NCI-H146 treated with DMSO at 0.1 percent for 48 hours (cell line): ENCODE results near the gene IGF1R.

Experiments
- DNase-seq: peaks from one replicate; lab custom pipeline; 2025; ENCODE audit not compliant: unreplicated experiment; lab: John Stamatoyannopoulos, UW

Gene IGF1R

DNA sequence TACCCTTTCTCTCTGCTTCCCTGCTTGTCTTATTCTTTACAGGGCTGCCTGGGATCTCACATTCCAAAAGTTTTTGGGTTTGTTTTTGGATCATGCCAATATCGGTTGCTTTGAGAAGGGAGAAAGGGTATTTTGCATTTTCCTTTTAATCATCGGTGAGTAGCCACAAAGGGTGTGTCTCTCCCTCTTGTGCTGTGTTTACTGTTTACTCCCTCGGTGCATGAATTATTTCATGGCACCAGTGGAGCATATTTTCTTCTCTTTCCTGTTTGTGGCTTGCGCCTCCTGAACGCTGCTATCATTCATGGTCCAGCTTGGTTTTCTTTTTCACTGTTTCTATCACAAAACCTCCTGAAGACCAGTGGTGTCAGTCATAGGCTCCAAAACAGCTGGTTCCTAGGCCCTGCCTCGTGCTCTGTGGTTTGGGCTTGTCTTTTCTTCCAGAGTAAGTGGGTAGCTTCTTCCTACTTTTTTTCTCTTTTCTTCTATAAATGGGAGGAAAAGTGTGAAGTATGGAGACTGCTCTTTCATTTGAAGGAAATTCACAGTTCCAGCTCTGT lies 54.9 kb downstream of the IGF1R start:
- DNase-seq: no peak

DNA sequence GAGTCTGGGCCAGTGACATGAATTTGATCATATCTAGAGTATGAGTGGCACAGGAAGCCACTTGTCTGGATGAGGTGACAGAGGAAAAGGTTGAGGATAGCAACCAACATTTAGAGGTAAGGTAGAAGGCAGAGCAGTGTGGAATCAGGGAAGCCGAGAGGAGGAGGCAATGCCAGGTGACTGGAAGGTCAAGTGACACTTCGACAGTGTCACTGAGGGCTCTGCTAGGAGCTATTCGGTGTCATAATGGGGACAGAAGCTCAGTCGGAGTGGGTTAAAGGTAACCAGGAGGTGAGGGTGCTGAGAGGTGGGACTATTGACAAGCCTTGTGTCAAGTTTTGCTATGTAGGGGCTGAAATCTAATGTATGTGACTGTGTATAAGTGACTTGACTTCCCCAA lies 56.7 kb downstream of the IGF1R start:
- DNase-seq: no peak

DNA sequence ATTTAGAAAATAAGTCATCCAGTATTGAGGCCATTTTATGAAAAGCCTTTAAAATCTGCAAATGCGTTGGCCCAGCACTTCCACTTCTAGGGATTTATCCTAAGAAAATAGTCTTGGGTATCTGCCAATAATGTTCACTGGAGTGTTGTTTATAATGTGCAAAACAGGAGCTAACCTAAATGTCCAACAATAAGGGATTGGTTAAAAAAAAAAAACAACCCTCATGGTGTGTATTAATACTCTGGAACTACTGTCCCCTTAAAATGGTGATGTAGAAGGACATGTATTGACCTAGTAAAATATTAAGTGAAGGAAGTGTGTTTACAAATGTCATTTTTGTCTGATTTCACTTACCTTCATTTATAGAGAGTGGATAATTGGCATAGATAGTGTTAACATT lies 58.0 kb downstream of the IGF1R start:
- DNase-seq: no peak

DNA sequence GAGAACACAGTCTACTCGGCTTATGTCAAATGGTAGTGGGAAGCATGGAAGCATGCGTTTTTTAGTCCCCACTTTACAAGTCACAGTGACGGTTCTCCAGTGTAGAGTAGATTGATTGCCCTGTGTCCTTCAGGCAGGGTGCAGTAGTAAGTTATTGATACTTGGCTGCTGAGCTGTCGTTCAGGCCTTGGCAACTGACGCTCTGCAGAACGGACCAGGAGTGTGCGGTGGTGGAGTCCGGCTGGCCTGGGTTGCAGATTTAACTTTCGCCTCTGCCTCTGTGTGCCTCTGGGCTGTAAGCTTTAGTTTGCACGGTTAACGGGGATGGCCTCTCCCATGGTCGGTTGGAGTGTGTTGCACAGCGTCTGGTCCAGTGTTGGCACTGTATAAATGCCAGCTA lies 58.6 kb downstream of the IGF1R start:
- DNase-seq: no peak

DNA sequence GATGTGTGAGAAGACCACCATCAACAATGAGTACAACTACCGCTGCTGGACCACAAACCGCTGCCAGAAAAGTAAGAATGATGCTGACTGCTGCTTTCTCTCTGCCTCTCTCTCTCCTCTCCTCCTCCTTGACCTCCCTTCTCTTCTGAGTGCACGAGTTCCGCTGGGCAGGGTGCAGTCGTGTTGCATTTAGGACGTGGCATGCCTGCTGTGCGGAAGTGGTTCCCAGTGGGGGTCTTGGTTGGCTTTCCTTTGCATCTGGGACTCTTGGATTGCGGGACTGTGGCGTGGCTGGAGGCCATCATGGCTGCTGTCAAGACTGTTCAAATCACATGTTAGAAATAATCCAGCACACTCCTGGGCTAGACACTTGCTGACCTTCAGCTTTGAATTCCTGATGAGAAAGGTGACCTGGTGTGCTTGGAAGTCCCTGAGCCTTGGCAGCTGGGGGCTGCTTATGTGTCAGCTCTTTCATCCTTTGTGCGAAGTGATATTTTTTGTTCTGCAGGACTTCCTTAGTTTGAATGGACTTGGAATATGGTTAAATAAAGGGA lies 59.8 kb downstream of the IGF1R start:
- no peak for DNase-seq

DNA sequence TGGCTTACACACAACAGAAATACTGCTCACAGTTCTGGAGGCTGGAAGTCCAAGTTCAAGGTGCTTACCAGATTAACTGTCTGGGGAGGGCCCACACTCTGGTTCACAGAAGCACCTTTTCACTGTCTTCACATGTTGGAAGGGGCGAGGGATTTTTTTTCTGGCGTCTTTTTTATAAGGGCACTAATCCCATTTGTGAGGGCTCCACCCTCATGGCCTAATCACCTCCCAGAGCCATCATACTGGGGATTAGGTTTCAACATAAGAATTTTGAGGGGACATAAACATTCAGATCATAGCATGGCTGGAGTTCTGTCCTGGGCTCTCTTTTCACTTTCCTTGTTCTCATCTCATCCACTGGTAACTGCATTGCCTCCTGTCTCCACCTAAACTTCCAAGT lies 63.5 kb downstream of the IGF1R start:
- no peak for DNase-seq

DNA sequence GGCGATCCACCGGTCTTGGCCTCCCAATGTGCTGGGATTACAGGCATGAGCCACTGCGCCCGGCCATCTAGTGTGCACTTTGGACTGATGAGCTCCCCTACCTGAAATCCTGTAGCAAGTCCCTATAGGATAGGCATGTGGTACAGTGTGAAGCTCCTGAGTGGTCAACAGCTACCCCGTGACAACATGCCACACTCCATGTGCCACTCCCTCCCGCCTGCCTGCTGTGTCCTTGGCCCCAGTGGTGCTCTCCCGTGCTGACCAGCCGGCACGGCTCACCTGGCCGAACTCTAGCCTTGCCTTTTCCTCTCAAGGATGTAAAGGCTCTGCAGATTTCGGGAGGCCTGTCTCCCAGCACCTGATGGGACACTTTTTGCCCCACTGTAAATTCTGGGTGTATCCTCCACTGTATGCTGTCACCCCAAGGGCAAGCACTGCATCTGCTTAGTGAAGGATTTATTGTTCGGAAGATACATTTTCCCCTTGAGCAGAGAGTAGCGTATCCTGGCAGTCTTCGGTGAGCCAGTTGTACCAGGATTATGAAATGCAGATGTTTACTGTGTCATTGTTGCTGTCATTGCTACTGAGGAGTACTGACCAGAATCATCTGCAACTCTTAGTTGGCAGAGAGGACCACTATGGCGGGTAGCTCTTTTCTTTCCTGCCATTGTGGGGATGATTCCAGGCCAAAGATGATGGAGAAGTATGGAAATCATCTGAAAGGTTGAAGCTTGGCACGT lies 64.7 kb downstream of the IGF1R start:
- no peak for DNase-seq

DNA sequence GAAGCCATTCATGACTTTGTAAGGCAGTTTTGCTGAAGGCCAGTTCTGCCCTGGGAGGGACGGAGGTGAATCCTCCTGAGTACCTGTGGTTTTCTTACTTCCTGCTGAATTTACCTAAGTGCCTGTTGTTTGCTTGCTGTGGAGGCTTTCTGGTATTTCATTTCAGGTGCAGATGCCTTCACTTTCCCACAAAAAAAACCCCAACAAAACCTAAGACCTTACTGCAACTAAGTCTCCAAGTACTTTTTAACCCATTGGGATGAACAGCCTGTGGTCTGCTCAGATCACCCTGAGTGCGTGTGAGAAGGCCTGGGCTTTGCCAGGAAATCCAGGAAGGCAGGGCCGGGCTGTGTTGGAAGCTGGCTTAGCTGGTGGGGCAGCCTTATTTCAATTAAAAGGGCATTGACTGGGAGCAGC lies 65.3 kb downstream of the IGF1R start:
- no peak for DNase-seq

DNA sequence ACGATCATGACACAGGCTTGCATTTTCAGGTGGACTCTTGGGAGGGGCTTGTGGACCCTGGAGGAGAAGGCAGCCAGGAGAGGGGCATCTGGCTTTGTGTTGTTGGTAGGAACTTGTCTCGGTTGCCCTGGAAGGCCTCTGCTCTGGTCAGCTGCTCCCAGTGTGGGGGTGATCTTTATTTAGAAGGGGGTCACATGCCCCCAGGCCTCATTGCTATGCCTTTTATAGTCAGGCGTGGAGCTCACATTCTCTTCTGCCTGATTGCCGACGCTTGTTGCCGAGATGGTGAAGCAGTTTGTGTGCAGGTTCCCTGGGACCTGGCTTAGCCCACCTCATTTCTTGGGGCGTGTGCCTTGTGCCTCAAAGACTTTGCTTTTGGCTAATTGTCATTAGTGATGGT lies 66.6 kb downstream of the IGF1R start:
- no peak for DNase-seq

DNA sequence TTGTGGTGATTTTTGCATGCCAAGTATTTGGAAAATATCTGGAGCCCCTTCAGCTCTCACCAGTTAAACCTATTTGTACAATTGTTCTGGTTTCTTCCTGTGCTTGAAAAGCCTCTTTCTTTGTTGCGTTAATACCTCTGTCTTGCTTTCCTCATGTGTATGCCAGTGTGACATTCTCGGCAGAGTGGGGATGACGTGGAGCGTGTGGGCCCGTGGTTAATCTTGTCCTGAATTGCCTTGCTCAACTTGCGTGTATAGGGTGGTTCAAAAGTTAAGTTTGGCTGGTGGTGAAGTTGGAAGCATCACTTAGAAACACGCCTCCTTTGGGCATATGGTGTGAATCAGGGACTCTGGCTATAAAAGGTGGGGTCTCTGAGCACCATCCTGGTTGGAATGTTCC lies 67.1 kb downstream of the IGF1R start:
- DNase-seq: no peak

DNA sequence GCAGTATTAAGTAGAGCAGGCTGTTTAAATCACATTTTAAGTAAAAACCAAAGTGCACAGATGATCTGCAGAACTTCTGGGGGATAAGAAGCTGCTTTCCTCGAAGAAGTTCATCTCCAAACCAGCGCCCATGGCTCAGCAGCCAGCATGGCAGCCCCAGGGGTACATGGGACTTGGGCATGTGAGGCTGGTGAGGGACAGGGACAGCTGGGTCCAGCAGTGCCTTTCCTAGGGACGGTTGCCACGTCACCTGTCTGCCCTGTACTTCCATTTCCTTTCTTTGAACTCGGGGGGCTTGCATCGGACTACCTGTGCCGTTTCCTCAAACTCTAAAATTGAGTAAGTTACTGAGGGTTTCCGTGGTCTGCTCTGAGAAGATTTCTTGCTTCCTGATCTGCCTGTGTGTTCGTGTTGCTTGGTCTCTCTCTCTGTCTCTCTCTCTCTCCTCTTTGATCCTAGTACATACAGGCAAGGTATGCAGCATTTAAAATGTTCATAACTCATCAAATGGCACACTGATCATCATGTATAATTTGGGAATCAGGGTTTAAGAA lies 67.6 kb downstream of the IGF1R start:
- DNase-seq: no peak

DNA sequence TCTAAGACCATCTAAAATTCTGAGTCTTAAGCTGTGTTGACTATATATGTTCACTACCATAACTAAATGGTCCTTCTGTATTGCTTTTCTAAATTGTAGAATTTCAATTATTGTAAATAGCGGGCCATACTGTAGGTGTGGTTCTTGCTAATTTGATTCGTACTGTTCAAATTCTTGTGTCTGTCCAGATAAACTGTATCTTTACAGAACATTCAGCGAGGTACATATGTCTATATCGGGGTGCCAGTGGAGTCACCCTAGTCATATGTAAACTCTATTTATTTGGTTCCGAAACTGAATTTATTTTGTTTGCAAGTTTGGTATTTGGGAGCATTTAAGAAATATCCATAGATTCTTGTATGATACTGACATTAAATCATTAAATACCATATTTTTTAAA lies 69.0 kb downstream of the IGF1R start:
- no peak for DNase-seq

DNA sequence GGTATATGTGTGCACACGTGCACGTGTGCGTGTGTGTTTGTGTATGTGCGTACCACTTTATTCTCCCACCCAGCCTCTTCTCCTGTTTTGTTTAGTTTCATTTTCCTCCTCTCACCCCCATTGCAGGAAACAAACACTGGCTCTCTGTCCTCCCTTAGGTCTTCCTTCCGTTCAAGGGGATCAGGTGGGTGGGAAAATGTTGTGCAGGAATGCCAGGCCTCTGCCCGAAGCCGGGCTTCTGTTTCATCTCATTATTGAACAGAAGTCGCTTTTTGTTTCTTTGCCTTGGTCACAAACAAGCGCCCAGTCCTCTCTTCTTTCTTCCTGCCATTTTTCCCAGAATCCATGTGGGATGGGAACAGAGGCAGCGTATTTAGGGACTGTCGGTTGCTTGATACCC lies 69.6 kb downstream of the IGF1R start:
- DNase-seq: no peak

DNA sequence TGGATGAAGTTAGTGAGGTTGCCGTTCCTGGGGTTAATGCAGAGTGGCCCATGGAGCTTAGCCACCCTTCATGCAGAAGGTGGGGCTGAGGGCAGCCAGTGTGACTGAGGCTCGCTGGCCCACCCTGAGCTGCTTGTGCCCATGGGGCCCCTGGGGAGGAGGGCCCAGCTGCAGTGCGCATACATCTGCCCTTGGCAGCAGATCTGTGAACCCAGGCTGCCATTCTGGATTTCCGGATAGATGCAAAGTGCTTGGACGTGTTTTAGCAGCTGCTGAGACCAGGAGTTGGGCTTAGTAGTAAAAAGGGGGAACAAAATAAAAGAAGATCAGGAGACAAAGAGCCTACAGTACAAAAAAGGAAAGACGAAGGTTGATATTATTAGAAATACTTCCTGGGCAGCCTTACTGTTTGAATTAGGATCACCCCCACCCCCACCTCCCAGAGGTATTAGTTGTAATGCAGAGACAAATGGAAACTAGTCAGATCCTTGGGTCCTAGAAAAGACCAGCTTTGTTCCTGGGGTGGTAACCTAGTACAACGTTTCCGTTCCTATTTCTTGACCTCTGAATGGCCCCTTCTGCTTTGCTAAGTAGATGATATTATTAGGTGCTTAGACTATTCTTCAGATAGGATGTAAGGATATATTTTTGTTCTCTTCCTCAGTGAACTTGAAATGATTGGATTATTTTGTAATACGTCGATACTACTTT lies 70.2 kb downstream of the IGF1R start:
- no peak for DNase-seq

DNA sequence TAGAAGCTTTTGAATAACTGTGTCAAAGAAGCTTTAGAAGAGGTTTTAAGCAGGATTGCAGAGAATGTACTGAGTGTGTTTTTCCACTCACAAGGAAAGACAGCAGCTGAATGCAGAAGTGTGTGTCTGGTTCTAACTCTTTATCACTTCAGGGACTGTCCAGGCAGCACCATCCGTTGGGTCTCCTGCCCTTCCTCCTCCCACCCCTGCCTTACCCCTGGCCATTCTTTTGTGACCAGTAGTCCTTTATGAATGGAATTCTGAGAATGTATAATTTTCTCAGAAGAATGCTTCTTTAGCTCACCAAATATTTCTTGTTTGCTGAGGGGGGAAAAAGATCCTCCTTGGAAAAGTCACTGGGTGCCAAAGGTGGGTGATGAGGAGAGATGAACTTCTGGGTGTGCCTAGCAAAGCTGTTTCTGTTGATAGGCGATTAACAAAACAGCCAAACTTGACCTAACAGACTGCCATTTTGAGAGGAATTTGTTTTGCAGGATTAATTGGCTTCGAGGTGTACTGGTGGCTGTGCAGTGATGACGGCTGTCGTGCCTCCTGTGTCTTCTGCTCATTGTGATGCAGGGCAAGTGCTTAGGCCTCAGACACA lies 70.9 kb downstream of the IGF1R start:
- DNase-seq: no peak

DNA sequence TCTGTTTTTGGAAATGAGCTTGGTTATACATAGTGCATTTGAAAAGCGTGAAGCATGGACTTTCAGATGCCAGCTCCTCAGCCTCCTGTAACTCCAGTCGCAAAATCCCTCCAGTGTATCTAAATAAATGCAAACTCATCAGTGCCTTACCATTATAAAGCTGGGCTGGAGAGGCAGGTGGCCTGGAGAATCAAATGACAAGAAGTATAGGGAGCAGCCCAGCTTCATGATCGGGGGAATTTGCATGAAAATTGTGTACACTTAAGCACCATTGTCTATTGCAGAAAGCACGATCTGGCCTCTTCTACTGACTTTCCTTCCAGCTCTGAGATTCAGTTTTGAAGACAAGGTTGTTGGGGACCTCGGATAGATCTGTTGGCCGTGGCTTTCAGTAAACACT lies 71.7 kb downstream of the IGF1R start:
- no peak for DNase-seq

DNA sequence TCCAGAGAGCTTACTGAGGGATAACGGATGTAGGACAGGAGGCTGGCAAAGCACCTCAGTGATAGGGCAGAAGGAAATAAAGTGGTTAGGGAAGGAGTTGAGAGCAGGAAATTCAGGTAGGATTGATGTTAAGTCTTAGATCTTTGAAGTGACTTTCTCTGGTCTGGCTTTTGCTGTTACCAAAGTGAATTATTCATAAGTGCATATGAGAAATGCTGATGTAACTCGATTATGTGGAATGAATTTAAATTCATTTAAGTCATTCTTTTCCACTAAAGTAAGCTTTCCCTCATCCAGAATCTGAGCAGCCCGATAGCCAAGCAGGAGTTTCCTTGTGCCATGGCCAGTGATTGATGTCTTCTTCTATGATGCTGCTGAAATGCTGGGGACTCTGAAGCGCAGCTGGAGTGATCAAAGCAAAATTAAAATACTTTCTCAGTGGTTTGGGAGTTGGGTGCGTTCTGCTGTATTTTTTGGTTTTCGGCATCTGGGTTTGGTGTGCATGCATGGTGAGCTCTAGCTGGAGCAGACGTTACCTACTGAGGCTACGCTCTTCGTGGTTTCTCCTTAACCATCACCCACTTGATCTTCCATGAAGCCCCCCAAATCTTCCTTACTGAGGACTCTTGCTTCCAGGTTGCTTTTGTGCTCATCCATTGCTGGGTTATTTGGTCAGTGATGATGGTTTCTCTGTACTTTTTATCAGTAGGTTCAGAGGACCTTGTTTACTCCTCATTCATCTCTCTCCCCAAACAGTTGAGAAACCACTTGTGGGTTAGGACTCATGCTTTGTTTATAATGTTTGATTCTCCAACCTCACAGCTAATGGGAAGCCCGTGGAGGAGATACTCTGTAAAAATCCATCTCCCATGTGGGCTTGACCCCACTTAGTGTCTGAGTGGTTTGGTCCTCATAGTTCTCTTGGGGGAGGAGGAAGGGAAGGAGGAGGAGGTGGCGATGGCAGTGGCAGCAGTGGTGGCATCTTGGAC lies 72.5 kb downstream of the IGF1R start:
- no peak for DNase-seq

DNA sequence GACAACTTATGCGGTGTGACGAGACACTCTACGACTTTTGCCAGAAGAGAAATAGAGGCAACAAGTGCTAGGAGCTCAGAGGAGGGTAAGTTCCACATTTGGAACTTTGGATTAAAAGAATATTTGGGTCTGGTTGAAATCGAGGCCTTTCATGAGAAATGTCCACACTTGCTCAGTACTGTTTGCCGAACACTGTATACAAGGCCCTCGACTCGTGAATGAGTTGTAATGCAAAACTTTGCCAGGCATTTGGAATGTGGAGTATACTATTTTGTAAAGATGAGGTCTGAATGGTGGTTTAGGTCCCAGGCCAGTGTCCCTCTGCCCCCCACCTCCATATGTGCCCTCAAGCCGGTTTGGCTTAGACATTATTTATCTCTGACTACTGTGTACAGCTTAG lies 73.9 kb downstream of the IGF1R start:
- DNase-seq: no peak

DNA sequence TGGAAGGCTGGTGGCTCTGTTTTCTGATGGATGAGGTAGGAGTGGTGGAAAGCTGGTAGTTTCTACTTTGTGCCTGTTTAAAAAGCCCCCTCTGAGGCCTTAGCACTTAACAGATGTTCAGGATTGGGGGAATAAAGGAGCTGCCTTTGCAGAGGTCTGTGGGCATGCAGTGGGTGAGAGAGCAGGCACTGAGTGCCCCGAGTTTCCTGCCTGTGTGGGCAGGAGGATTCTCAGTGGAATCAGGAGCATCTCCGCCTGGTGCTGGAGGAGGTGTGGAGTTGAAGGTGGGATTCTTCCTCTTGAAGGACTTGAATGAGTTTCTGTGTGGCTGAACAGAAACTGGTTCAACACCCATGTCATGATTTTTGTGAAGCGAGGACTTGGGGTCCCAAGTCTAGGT lies 74.3 kb downstream of the IGF1R start:
- no peak for DNase-seq

DNA sequence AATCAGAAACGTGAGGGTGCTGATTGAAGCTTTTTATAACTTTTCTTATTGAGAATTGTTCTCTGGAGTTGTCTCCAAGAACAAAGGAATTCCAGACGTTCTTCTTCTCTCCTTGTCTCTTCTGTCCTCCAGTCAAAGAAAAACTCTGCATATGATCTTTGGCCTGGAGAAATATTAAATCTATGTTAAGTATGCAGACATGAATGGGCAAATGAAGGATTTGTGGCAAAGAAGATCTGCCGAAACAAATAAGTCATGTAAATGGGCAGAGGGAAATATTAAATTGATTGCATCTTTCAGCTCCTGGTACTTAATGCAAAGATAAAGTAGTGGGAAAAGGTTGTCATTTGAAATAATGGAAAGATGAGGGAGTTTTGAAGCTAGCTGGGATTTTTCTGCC lies 74.9 kb downstream of the IGF1R start:
- no peak for DNase-seq
